Suprapubic skin (tissue), 4 donors: Measurements from ENCODE around the gene NUCB1. TPM values are rescaled to one million over a fixed set of nuclear protein-coding genes. Genes with fewer than 3 reads are reported as not detected.
"Not testable (repeated sequence)": the region's sequence is repeated elsewhere in the genome, so short reads cannot be mapped to it uniquely, and the experiment has no call there.

ENCODE experiments used
- DNase-seq, 2 donors: peaks; one replicate each; pipeline ENCODE4 v3.0.0-alpha.2; 2019; ENCODE audit warnings: low spot score in 2 of 2
- H3K27ac ChIP-seq: fragments of 200-600 bp; sonication (generic); one replicate; pipeline ENCODE4 v1.5.1; 2019
- H3K27me3 ChIP-seq: fragments of 200-600 bp; sonication (generic); one replicate; pipeline ENCODE4 v1.5.1; 2019
- H3K36me3 ChIP-seq: fragments of 200-600 bp; sonication (generic); one replicate; pipeline ENCODE4 v1.5.1; 2019
- H3K4me1 ChIP-seq: fragments of 200-600 bp; sonication (generic); one replicate; pipeline ENCODE4 v1.5.1; 2019
- H3K4me3 ChIP-seq: fragments of 200-600 bp; sonication (generic); one replicate; pipeline ENCODE4 v1.5.1; 2019; ENCODE audit warnings: mild to moderate bottlenecking
- H3K9me3 ChIP-seq: fragments of 200-600 bp; sonication (generic); one replicate; pipeline ENCODE4 v1.5.1; 2019
- EP300 ChIP-seq: sonication (generic); formaldehyde crosslinking; IDR thresholded peaks from one replicate; pipeline ENCODE4 v1.6.1; 2017; ENCODE audit warnings: antibody characterized with exemption
- POLR2A ChIP-seq, 2 donors: fragments of 450-650 bp; IDR thresholded peaks; one replicate each; pipeline ENCODE4 v1.6.1; 2017; ENCODE audit warnings: antibody characterized with exemption in 2 of 2, mild to moderate bottlenecking in 2 of 2, moderate library complexity in 2 of 2
- POLR2AphosphoS5 ChIP-seq, 3 donors: sonication (generic); formaldehyde crosslinking; IDR thresholded peaks; one replicate each; pipeline ENCODE4 v1.6.1; 2017; ENCODE audit warnings: antibody characterized with exemption in 3 of 3
- WGBS: methylation state at CpG from one replicate; pipeline ENCODE4 v1.1.5; 2018; 5-methylcytosine and 5-hydroxymethylcytosine counted together
- total RNA-seq, 4 donors: library from RNA; depleted of rRNA; stranded (reverse); fragments of >200 nt; gene quantifications; one replicate each; pipeline ENCODE4 v1.1.0, GENCODE V29; 2016
- TF ChIP-seq, protein P1 (sequence below), 2 donors: fragments of 200-600 bp in 1 of 2; fragments of 450-650 bp in 1 of 2; sonication (generic) in 1 of 2; IDR thresholded peaks; one replicate each; pipeline ENCODE4 v1.5.1; 2016 to 2019; ENCODE audit warnings: antibody characterized with exemption in 2 of 2, mild to moderate bottlenecking in 1 of 2, moderate library complexity in 1 of 2

Gene NUCB1
- total RNA-seq, 4 donors from 2014 or later: 132 to 220 (median 204) TPM

DNA sequence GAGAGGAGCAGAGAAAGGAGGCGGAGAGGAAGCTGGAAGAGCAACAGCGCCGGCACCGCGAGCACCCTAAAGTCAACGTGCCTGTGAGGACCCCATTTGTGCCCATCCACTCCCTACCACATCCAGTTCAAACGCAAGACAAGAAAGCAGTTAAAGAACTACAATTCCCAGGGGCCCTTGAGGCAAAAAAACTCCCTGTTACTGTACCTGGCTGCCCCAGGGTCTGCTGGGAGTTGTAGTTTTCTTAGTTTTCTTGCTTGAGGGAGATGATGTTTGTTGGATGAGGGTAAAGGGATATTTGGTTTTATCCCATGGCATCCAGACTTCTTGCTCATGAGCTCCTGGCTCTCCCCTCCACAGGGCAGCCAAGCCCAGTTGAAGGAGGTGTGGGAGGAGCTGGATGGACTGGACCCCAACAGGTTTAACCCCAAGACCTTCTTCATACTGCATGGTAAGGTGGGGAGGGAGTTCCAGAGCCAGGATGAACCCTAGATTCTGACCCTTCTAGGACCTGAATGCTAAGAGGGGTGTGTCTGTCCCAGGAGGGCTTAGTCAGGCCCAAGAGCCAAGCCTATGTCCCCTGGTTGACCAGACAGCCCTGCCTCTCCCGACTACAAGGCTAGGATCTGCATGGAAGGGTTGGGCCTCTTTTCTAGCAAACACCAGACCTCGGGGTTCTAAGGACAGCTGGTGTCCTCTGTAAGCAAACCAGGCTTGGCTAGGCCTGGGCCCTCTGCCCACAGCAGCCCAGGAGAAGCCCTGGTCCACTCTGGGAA, 13.2 kb downstream of the NUCB1 start:
- TF ChIP-seq, protein P1, sequence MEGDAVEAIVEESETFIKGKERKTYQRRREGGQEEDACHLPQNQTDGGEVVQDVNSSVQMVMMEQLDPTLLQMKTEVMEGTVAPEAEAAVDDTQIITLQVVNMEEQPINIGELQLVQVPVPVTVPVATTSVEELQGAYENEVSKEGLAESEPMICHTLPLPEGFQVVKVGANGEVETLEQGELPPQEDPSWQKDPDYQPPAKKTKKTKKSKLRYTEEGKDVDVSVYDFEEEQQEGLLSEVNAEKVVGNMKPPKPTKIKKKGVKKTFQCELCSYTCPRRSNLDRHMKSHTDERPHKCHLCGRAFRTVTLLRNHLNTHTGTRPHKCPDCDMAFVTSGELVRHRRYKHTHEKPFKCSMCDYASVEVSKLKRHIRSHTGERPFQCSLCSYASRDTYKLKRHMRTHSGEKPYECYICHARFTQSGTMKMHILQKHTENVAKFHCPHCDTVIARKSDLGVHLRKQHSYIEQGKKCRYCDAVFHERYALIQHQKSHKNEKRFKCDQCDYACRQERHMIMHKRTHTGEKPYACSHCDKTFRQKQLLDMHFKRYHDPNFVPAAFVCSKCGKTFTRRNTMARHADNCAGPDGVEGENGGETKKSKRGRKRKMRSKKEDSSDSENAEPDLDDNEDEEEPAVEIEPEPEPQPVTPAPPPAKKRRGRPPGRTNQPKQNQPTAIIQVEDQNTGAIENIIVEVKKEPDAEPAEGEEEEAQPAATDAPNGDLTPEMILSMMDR (IDR thresholded peaks at IDR 0.05): no peak
- TF ChIP-seq POLR2A (IDR thresholded peaks at IDR 0.05) (no peak), EP300 (no peak)
- no peaks in the 10 kb centered on the region for H3K4me1 ChIP-seq
- DNase-seq: no peak
- 86% methylated on average over 9 of the region's 9 CpGs for WGBS
- H3K36me3 ChIP-seq: peaks cover 98% of the 10 kb centered on the region
- H3K9me3 ChIP-seq: no peaks in the 10 kb centered on the region
- H3K4me3 ChIP-seq: no peak overlapping the region
- no peak overlapping the region for H3K27ac ChIP-seq
- no peaks in the 10 kb centered on the region for H3K27me3 ChIP-seq

DNA sequence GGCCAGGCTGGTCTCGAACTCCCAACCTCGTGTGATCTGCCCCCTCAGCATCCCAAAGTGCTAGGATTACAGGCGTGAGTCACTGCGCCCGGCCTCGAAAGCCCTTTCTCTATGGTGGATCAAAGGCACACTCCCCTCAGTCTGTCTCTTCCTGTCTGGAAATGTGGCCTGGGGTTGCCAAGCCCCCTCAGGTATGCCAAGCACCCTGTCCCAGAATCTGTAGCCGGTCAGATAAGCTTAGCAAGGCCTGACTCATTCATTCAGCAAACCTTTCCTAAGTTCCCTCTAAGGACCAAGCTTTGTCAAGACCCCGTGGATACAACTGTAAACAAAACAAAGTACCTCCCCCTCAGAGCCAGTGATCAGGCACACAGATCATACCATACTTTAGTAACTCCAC, 14.1 kb downstream of the NUCB1 start:
- Histone ChIP-seq H3K27ac (no peak overlapping the region), H3K27me3 (no peaks in the 10 kb centered on the region), H3K9me3 (no peaks in the 10 kb centered on the region), H3K4me1 (no peaks in the 10 kb centered on the region), H3K36me3 (peaks cover 98% of the 10 kb centered on the region), H3K4me3 (no peak overlapping the region)
- no peak for DNase-seq
- TF ChIP-seq EP300 (no peak), POLR2A (IDR thresholded peaks at IDR 0.05) (no peak), POLR2AphosphoS5 (IDR thresholded peaks at IDR 0.05) (no peak)
- TF ChIP-seq, protein P1 (IDR thresholded peaks at IDR 0.05): no peak
- 89% methylated on average over 8 of the region's 8 CpGs for WGBS

DNA sequence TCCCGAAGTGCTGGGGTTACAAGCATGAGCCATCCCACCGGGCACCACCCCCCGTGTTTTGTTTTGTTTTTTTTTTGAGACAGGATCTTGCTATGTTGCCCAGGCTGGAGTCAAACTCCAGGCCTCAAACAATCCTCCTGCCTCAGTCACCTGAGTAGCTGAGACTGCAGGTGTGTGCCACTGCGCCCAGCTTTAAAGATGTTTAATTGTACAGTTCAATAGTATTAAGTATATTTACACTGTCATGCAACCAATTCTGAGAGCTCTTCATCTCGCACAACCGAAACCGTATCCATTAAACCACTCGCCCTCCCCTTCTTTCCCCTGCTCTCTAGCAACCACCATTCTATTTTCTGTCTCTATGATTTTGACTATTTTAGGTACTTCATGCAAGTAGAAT, 15.6 kb downstream of the NUCB1 start:
- DNase-seq: no peak
- Histone ChIP-seq H3K4me1 (no peaks in the 10 kb centered on the region), H3K4me3 (no peak overlapping the region), H3K9me3 (no peaks in the 10 kb centered on the region), H3K36me3 (peaks cover 94% of the 10 kb centered on the region), H3K27me3 (no peaks in the 10 kb centered on the region), H3K27ac (no peak overlapping the region)
- TF ChIP-seq, protein P1 (IDR thresholded peaks at IDR 0.05): no peak
- no peak for TF ChIP-seq EP300
- no peak for TF ChIP-seq POLR2AphosphoS5 (IDR thresholded peaks at IDR 0.05)
- TF ChIP-seq POLR2A (IDR thresholded peaks at IDR 0.05): no peak
- WGBS: 90% methylated on average over 8 of the region's 8 CpGs

DNA sequence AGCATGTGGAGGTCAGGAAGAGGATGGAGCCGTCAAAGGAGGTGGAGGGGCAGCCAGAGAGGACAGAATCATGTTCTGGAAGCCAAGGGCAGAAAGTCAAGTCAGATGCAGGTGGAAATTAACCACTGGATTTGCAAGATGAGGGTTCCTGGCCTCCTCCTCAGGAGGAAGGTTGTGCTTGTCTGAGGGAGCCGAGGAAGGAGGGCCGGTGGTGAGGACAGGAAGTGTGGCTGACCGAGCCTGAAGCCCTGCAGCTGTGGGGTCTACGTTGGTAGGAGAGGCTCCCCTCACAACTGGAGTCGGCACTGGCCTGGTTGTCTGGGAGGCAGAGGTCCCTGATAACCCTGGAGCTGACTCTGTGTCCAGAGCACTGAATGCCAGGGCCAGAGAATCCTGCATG, 18.0 kb downstream of the NUCB1 start:
- peaks cover 94% of the 10 kb centered on the region for H3K36me3 ChIP-seq
- H3K9me3 ChIP-seq: no peaks in the 10 kb centered on the region
- no peaks in the 10 kb centered on the region for H3K4me1 ChIP-seq
- TF ChIP-seq EP300 (no peak), POLR2AphosphoS5 (IDR thresholded peaks at IDR 0.05) (no peak), POLR2A (IDR thresholded peaks at IDR 0.05) (no peak)
- TF ChIP-seq, protein P1 (IDR thresholded peaks at IDR 0.05): no peak
- H3K4me3 ChIP-seq: no peak overlapping the region
- no peak overlapping the region for H3K27ac ChIP-seq
- H3K27me3 ChIP-seq: no peaks in the 10 kb centered on the region
- WGBS: 79% methylated on average over 6 of the region's 6 CpGs
- DNase-seq: no peak

DNA sequence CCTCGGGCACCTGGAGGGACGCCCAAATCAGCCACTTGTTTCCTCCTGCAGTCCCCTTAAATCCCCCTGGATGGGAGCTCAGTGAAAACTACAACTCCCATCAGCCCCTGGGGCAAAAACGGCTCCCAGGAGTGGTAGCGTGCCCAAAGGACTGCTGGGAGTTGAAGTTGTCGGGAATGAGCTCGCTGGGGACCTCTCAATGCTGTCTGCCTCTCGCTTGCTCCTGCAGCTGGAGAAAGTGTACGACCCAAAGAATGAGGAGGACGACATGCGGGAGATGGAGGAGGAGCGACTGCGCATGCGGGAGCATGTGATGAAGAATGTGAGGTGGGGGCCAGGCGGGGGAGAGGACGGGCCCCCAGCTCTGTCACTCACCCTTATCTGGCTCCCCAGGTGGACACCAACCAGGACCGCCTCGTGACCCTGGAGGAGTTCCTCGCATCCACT, 18.7 kb downstream of the NUCB1 start:
- Histone ChIP-seq H3K27me3 (no peaks in the 10 kb centered on the region), H3K9me3 (no peaks in the 10 kb centered on the region), H3K4me1 (no peaks in the 10 kb centered on the region), H3K36me3 (peaks cover 88% of the 10 kb centered on the region), H3K4me3 (no peak overlapping the region), H3K27ac (no peak overlapping the region)
- no peak for DNase-seq
- TF ChIP-seq POLR2AphosphoS5 (IDR thresholded peaks at IDR 0.05) (no peak), EP300 (no peak), POLR2A (IDR thresholded peaks at IDR 0.05) (no peak)
- TF ChIP-seq, protein P1 (IDR thresholded peaks at IDR 0.05): no peak
- 89% methylated on average over 18 of the region's 18 CpGs for WGBS

DNA sequence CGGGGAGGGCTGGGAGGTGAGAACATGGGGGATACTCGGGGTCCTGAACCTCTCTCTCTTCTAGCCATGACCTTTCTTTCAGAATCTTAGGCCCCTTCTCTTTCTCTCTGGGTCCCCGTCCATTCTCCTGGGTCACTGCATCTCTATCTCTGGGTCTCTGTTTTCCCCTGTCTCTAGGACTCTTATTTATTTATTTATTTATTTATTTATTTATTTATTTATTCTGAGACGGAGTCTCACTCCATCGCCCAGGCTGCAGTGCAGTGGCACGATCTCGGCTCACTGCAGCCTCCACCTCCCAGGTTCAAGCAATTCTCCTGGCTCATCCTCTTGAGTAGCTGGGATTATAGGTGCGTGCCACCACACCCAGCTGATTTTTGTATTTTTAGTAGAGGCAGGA, 19.2 kb downstream of the NUCB1 start:
- H3K27me3 ChIP-seq: not testable (repeated sequence)

More for the DNA sequence above, 19.2 kb downstream of the NUCB1 start:
- 93% methylated on average over 8 of the region's 8 CpGs for WGBS
- not testable (repeated sequence) for H3K4me3 ChIP-seq, H3K4me1 ChIP-seq, DNase-seq, H3K27ac ChIP-seq, H3K9me3 ChIP-seq
- peaks cover 84% of the 10 kb centered on the region for H3K36me3 ChIP-seq
